ENCODE measurements around the gene RAB34.

Gene RAB34

DNA sequence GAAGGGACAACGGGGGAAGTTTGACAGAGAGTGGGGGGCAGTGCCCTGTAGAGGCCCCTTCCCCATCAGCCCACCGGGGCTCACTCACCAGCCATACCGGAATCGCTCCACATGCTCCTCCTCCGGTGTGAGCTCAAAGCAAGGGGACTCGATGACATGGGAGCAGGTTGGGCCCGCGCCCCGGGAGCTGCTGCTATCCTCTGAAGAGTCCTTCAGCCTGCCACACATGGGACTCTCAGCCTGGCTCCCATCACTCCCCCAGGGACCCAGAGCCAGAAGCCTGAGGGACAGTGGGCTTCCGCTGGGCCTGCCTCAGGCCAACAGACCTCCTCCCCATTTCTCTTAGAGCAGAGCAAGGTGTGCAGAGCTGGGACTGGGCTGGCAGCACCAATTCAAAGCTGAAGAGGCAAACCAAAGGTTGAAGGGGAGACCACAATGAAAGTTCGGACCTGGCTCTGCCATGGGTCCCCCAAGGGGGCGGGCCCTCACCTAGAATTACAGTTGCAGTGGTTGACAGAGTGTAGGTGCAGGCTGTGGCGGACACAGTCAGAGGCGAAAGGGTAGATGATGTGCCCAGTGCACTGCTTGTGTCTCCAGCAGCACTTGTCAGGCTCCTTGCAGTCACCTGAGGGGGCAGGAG, 13.3 kb downstream of the RAB34 start:
- Histone ChIP-seq H3K27ac (ENCODE audit: low read depth, low read length) (no peak overlapping the region), H3K4me1 (ENCODE audit: insufficient read depth, low read length) (peaks cover 4% of the 10 kb centered on the region; the same call in 1 of the 2 replicates), H3K9me3 (ENCODE audit: insufficient read depth, low read depth, low read length) (no peaks in the 10 kb centered on the region), H3K9ac (ENCODE audit: low read depth, low read length) (no peak overlapping the region), H3K4me3 (ENCODE audit: low read length) (no peak overlapping the region), H3K36me3 (ENCODE audit: insufficient read depth, low read length) (peaks cover 50% of the 10 kb centered on the region), H3K27me3 (ENCODE audit: insufficient read depth, low read length) (no peaks in the 10 kb centered on the region)
- WGBS = 94% methylated on average over 14 of the region's 14 CpGs

DNA sequence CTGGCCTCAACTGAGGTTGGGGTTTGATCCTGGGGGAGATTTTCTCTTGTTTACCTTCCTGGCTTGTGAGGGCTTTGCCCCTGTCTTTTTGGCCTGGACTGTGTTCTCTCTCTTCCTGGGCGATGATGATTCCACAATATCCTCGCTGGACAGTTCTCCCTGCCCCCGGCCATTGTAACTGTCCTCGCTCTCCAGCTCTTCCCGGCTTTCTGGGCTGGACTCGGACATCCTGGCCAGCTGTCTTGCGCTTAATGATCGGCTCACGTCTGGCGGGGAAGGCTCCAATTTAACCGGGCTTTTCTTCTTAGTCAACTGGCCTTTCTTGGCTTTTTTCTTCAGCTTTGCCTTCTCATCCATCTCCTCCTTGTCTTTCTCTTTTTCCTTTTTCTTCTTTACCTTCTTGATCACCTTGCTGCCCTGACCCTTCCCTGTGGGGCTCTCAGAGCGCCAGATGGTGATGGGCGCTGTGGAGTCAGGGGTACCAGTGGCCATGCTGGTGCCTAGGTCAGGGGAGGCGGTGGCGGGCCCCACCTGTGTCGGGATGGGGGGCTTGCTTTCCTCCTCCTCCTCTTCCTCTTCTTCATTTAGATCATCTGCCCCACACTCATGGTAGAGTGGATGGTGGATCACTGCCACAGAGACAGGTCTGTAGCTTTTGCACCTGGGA, 14.0 kb downstream of the RAB34 start:
- no peak overlapping the region for H3K9ac ChIP-seq (ENCODE audit: low read depth, low read length)
- H3K9me3 ChIP-seq (ENCODE audit: insufficient read depth, low read depth, low read length) = no peaks in the 10 kb centered on the region
- 95% methylated on average over 16 of the region's 16 CpGs for WGBS
- H3K27me3 ChIP-seq (ENCODE audit: insufficient read depth, low read length) = no peaks in the 10 kb centered on the region
- H3K36me3 ChIP-seq (ENCODE audit: insufficient read depth, low read length) = peaks cover 56% of the 10 kb centered on the region
- no peak overlapping the region for H3K27ac ChIP-seq (ENCODE audit: low read depth, low read length)
- H3K4me1 ChIP-seq (ENCODE audit: insufficient read depth, low read length) = peaks cover 4% of the 10 kb centered on the region; the same call in 1 of the 2 replicates
- H3K4me3 ChIP-seq (ENCODE audit: low read length) = no peak overlapping the region

DNA sequence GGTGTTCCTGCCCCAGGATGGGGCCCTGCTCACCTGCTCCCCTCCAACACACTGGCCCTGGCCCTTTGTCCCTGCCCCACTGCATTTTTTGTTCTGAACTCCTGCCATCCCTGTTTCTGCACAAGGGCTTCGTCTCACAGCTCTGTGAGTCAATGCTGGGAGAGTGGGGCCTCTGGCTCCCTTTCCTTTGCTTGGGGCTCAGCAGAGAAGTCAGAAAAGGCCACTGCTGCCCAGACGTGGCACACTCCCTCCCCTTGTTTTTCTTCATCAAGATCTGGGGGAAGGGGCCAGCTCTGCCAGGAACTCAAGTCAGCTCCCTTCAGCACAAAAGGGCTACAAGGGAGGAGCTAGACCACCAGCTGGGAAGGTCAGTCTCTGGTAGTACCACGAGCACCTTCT, 14.9 kb downstream of the RAB34 start:
- Histone ChIP-seq H3K9ac (ENCODE audit: low read depth, low read length) (no peak overlapping the region), H3K4me1 (ENCODE audit: insufficient read depth, low read length) (peaks cover 4% of the 10 kb centered on the region; the same call in 1 of the 2 replicates), H3K27me3 (ENCODE audit: insufficient read depth, low read length) (no peaks in the 10 kb centered on the region), H3K4me3 (ENCODE audit: low read length) (no peak overlapping the region), H3K27ac (ENCODE audit: low read depth, low read length) (no peak overlapping the region), H3K36me3 (ENCODE audit: insufficient read depth, low read length) (peaks cover 66% of the 10 kb centered on the region), H3K9me3 (ENCODE audit: insufficient read depth, low read depth, low read length) (no peaks in the 10 kb centered on the region)
- WGBS = 66% methylated on average over 3 of the region's 3 CpGs

DNA sequence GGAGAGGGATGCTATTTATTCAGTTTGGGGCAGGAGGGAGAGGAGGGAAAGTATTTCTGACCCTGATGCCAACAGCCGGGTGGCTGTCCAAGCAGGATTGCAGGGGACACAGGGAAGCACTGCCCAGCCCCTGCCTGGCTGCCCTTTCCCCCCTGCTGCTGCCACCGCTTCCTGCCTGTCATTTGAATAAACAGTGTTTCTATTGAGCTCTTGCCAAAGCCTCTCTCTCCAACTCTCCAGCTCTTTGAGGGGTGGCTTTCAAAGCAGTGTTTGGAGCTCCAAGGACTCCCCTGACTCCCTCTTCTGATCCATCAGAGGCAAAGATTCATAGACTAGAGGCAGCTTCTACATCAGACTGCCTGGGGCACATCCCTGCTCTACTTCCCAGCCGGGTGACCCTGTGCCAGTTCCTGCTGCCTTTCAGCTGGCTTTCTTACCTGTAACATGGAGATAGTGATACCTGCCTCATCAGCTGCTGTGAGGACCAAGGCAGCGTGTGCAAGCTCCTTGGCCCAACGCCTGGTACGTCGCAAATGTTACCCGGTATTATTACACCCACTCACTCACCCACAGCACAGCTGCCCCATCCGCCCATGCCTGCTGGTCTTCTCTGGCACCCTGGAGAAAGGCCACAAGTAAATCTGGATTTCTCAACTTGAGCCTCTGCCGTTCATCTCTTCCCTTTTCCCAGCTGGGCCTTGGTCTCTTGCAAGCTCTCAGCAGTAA, 15.5 kb downstream of the RAB34 start:
- Histone ChIP-seq H3K27me3 (ENCODE audit: insufficient read depth, low read length) (no peaks in the 10 kb centered on the region), H3K9me3 (ENCODE audit: insufficient read depth, low read depth, low read length) (no peaks in the 10 kb centered on the region), H3K4me1 (ENCODE audit: insufficient read depth, low read length) (peaks cover 3% of the 10 kb centered on the region; the same call in 1 of the 2 replicates), H3K4me3 (ENCODE audit: low read length) (no peak overlapping the region), H3K36me3 (ENCODE audit: insufficient read depth, low read length) (peaks cover 71% of the 10 kb centered on the region), H3K9ac (ENCODE audit: low read depth, low read length) (0 out of 2 replicates have a peak overlapping the region, but pooled peaks have one; percentile 1), H3K27ac (ENCODE audit: low read depth, low read length) (no peak overlapping the region)
- 91% methylated on average over 10 of the region's 10 CpGs for WGBS

GRCh38 chr17:28700830-28701492, 16.7 kb downstream of the RAB34 start:
- Histone ChIP-seq H3K27me3 (ENCODE audit: insufficient read depth, low read length) (no peaks in the 10 kb centered on the region), H3K4me1 (ENCODE audit: insufficient read depth, low read length) (no peaks in the 10 kb centered on the region), H3K4me3 (ENCODE audit: low read length) (no peak overlapping the region), H3K9ac (ENCODE audit: low read depth, low read length) (no peak overlapping the region), H3K36me3 (ENCODE audit: insufficient read depth, low read length) (peaks cover 84% of the 10 kb centered on the region), H3K9me3 (ENCODE audit: insufficient read depth, low read depth, low read length) (no peaks in the 10 kb centered on the region), H3K27ac (ENCODE audit: low read depth, low read length) (no peak overlapping the region)
- 92% methylated on average over 10 of the region's 10 CpGs for WGBS

DNA sequence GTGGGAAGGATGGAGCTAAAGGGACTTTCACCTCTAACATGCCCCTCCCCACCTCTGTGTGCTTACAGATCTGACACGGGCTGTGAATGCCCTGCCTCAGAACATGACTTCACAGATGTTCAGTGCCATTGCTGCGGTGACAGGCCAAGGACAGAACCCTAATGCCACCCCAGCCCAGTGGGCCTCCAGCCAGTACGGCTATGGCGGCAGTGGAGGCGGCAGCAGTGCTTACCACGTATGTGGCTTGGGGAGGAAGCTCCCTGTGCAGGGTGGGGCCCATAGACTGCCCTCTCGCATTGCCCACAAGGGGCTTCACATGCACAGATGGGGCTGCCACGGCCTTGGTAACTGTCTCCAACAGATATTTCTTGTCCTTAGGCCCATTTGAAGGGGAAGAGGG, 17.4 kb downstream of the RAB34 start:
- Histone ChIP-seq H3K4me1 (ENCODE audit: insufficient read depth, low read length) (no peaks in the 10 kb centered on the region), H3K36me3 (ENCODE audit: insufficient read depth, low read length) (peaks cover 90% of the 10 kb centered on the region), H3K27ac (ENCODE audit: low read depth, low read length) (no peak overlapping the region), H3K4me3 (ENCODE audit: low read length) (no peak overlapping the region), H3K9me3 (ENCODE audit: insufficient read depth, low read depth, low read length) (no peaks in the 10 kb centered on the region), H3K9ac (ENCODE audit: low read depth, low read length) (no peak overlapping the region), H3K27me3 (ENCODE audit: insufficient read depth, low read length) (no peaks in the 10 kb centered on the region)
- WGBS = 95% methylated on average over 8 of the region's 8 CpGs

GRCh38 chr17:28698253-28698941, 19.3 kb downstream of the RAB34 start:
- H3K9ac ChIP-seq (ENCODE audit: low read depth, low read length) = no peak overlapping the region
- WGBS = 94% methylated on average over 6 of the region's 6 CpGs

GRCh38 chr17:28693869-28694268, 23.8 kb downstream of the RAB34 start:
- Histone ChIP-seq H3K9me3 (ENCODE audit: insufficient read depth, low read depth, low read length) (no peaks in the 10 kb centered on the region), H3K36me3 (ENCODE audit: insufficient read depth, low read length) (peaks cover 94% of the 10 kb centered on the region), H3K9ac (ENCODE audit: low read depth, low read length) (no peak overlapping the region), H3K27ac (ENCODE audit: low read depth, low read length) (no peak overlapping the region), H3K27me3 (ENCODE audit: insufficient read depth, low read length) (no peaks in the 10 kb centered on the region), H3K4me1 (ENCODE audit: insufficient read depth, low read length) (no peaks in the 10 kb centered on the region), H3K4me3 (ENCODE audit: low read length) (no peak overlapping the region)
- 94% methylated on average over 1 of the region's 1 CpG for WGBS

More at GRCh38 chr17:28698253-28698941, 19.3 kb downstream of the RAB34 start:
- Histone ChIP-seq H3K4me3 (ENCODE audit: low read length) (no peak overlapping the region), H3K27ac (ENCODE audit: low read depth, low read length) (no peak overlapping the region), H3K9me3 (ENCODE audit: insufficient read depth, low read depth, low read length) (no peaks in the 10 kb centered on the region), H3K4me1 (ENCODE audit: insufficient read depth, low read length) (no peaks in the 10 kb centered on the region), H3K27me3 (ENCODE audit: insufficient read depth, low read length) (no peaks in the 10 kb centered on the region), H3K36me3 (ENCODE audit: insufficient read depth, low read length) (peaks cover 100% of the 10 kb centered on the region)

DNA sequence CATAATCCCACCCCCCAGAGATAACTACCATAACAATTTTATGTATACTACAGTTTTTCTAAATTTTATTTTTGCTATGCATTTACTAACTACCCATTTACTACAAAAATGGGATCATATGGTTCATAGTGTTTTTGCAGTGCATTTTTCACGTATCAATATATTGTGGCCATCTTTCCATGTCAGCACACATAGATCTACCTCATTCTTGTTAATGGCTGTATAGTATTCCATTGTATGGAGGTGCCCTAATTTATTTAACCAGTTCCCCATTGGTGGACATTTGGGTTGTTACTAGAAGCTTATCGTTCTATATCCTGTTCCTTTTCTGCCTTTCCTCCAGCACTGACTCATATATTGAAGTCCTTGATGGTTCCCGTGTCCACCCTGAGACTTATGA, 28.7 kb downstream of the RAB34 start:
- 88% methylated on average over 3 of the region's 3 CpGs for WGBS
- H3K36me3 ChIP-seq (ENCODE audit: insufficient read depth, low read length) = peaks cover 94% of the 10 kb centered on the region

GRCh38 chr17:28688481-28688880, 29.2 kb downstream of the RAB34 start:
- 100% methylated on average over 3 of the region's 4 CpGs for WGBS

More for the DNA sequence above, 28.7 kb downstream of the RAB34 start:
- Histone ChIP-seq H3K4me1 (ENCODE audit: insufficient read depth, low read length) (no peaks in the 10 kb centered on the region), H3K9me3 (ENCODE audit: insufficient read depth, low read depth, low read length) (no peaks in the 10 kb centered on the region), H3K27me3 (ENCODE audit: insufficient read depth, low read length) (no peaks in the 10 kb centered on the region), H3K9ac (ENCODE audit: low read depth, low read length) (no peak overlapping the region), H3K27ac (ENCODE audit: low read depth, low read length) (no peak overlapping the region), H3K4me3 (ENCODE audit: low read length) (no peak overlapping the region)

More at GRCh38 chr17:28688481-28688880, 29.2 kb downstream of the RAB34 start:
- H3K27ac ChIP-seq (ENCODE audit: low read depth, low read length) = no peak overlapping the region
- H3K9me3 ChIP-seq (ENCODE audit: insufficient read depth, low read depth, low read length) = no peaks in the 10 kb centered on the region
- H3K4me3 ChIP-seq (ENCODE audit: low read length) = no peak overlapping the region
- no peak overlapping the region for H3K9ac ChIP-seq (ENCODE audit: low read depth, low read length)
- H3K4me1 ChIP-seq (ENCODE audit: insufficient read depth, low read length) = no peaks in the 10 kb centered on the region
- no peaks in the 10 kb centered on the region for H3K27me3 ChIP-seq (ENCODE audit: insufficient read depth, low read length)
- H3K36me3 ChIP-seq (ENCODE audit: insufficient read depth, low read length) = peaks cover 94% of the 10 kb centered on the region

Data from HUES64 (cell line).